ENCODE measurements around the gene RAB3D.

- TF ChIP-seq SREBF2 (IDR thresholded peaks at IDR 0.05; ENCODE audit: low read length) = no peak
- TF ChIP-seq, protein P1, sequence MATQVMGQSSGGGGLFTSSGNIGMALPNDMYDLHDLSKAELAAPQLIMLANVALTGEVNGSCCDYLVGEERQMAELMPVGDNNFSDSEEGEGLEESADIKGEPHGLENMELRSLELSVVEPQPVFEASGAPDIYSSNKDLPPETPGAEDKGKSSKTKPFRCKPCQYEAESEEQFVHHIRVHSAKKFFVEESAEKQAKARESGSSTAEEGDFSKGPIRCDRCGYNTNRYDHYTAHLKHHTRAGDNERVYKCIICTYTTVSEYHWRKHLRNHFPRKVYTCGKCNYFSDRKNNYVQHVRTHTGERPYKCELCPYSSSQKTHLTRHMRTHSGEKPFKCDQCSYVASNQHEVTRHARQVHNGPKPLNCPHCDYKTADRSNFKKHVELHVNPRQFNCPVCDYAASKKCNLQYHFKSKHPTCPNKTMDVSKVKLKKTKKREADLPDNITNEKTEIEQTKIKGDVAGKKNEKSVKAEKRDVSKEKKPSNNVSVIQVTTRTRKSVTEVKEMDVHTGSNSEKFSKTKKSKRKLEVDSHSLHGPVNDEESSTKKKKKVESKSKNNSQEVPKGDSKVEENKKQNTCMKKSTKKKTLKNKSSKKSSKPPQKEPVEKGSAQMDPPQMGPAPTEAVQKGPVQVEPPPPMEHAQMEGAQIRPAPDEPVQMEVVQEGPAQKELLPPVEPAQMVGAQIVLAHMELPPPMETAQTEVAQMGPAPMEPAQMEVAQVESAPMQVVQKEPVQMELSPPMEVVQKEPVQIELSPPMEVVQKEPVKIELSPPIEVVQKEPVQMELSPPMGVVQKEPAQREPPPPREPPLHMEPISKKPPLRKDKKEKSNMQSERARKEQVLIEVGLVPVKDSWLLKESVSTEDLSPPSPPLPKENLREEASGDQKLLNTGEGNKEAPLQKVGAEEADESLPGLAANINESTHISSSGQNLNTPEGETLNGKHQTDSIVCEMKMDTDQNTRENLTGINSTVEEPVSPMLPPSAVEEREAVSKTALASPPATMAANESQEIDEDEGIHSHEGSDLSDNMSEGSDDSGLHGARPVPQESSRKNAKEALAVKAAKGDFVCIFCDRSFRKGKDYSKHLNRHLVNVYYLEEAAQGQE (IDR thresholded peaks at IDR 0.05; ENCODE audit: low read depth, low read length) = no peak
Measured at GRCh38 chr19:11356074-11356397, 16.6 kb upstream of the RAB3D start.

Measured in GM12878 (cell line).